ENCODE results near the gene CYS1.
"Not testable (repeated sequence)": the region's sequence is repeated elsewhere in the genome, so short reads cannot be mapped to it uniquely, and the experiment has no call there.

Gene CYS1

DNA sequence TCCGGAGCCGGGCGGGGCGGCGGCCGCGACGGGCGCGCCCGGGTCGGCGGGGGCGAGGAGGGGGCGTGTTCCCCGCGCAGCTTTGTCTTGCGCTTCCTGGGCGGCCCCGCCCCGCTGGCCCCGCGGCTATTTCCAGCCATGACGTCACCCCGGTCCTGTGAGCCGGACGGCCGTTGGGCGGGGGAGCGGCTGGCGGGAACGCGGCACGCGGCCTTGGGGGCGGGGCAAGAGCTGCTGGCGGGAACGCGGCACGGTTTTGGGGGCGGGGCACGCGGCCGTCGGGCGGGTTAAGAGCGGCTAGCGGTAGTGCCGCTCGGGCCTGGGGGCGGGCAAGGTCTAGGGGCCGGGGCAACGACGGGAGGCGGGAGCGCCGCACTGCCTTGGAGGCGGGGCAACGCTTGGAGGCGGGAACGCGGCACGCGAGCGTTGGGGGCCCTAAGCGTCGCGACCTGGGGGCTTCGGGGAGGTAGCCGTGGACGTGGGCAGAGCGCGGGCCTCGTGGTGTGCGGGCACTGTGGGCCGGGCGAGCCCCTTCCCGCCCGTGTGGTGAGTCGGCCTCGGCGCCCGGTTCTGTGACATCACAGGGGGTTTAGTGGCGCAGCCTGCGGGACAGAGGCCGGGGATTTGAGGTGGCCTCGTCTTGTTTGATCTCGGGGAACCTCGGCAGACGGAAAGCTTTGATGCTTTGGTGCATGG is 36.2 kb downstream of the CYS1 start:
- peak; percentile 34 for DNase-seq

DNA sequence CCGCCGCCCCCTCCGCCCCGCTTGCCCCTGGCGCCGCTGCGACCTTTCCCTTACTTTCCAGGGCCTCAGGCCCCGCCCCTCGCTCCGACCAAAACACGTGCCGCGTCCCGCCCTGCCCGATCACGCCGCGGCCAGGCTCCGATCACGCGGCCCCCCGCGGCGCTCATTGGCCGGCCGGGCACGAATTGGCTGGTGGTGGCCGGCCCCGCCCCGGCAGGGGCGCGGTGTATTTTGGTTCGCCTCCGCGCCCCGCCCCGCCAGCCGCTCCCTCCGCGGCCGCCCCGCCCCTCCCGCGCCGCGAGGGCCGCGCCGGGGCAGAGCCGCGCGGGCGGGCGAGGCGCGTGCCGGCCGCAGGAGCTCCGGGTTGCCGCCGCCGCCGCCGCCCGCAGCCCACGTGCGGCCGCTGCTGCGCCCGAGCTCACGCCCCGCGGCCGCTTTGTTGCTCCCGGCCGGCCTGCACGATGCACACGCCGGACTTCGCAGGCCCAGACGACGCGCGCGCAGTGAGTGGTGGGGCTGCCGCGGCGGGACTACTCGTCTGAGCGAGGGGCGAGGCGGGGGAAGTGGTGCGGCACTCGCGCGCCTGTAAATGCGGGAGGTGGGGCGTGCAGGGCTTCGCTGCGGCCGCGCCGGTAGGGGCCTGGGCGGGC is 36.8 kb downstream of the CYS1 start, which contains the start of gene KLF11:
KLF11 (plus strand) TSS at position 295 of the 650 bp plus-strand sequence; CDS start at position 462, 167 bp downstream.
- DNase-seq, result peak; percentile 55

DNA sequence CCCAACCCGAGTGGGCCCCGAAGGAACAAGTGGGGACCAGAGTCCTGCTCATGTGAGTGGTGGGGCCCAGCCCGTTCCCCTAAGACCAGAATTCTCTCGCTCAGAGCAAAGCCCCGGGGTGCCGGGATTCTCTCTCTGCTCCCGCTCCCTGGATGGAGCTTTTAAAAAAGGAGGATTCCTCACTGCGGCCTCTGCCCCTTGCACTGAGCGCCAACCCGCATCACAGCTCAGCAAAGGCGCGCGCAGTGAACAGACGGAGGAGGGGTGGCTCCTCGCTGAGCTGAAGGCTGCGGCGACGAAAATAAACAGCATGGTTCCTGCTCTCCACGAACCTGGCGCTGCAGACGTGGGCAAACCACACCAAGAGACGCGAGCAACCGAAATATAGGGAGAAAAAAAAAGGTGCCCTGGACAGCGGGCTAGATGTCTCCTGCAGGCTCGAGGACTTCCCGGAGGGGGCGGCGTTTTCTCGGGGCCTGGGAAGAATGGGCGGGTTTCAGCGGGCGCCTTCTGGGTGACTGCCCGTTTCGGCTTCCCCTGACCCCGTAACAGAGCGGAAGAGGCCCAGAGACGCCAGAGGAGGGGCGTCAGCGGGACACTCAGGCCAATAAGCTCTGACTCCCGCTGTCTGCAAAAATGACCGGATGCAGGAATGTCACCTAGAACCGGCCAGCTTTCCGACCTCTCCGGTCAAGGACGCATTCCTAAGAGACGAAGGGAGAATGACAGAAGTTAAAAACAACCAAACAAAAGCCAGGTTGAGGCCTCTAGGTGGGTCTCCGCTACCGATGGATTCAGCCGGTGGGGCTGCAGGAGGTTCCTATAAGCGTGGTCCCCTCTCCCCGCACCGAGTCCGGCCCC is 37.7 kb downstream of the CYS1 start:
- no peak for DNase-seq

DNA sequence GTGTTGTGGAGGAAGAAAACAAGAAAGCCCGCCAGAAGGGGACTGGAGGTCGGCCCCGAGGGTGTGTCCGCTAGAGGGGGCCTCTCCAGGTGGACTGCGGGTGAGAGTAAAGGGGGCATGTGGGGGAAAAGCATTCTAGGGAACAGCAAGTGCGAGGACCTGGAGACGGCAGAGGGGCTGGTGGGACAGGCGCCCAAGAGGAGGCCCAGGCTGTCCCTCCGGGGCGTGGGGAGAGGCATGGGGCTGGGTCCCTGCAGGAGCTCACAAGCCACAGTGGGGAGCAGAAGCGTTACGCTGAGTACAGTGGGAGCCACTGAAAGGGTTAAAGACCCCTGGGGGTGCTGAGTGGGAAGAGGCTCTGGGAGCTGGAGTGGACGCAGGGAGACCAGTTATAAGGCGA is 38.5 kb downstream of the CYS1 start:
- DNase-seq, result no peak

DNA sequence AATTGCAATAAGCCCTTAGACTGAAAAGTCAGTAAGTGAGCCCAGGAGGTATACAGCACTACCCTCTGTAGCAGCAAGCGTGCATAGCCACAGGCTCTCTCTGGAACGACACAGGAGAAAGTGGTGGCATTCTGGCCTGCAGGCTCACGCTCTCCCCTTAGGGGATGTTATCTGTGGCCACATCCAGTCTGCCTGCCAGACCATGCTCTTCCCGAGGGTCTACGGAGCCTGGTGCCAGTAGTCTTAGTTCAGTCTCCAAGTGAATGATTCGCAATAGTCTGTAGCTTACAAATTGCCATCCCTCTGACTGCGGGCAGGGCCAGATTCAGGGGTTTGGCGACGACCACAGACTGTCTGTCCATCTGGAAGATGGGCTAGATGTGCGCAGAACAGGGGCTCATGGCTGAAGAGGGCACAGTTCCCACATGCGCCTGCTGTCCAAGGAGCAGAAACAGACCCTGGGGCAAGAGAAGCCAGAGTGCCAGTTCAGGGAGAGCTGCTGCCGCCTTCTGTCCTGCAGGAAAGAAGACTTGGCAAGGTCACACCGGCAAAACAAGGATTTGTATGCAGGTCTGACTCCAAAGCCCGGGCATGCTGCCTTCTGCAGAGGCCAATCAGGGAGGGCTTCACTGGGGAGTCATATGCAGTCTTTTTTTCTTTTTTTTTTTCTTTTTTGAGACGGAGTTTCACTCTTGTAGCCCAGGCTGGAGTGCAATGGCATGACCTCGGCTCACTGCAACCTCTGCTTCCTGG is 40.4 kb downstream of the CYS1 start:
- no peak for DNase-seq

DNA sequence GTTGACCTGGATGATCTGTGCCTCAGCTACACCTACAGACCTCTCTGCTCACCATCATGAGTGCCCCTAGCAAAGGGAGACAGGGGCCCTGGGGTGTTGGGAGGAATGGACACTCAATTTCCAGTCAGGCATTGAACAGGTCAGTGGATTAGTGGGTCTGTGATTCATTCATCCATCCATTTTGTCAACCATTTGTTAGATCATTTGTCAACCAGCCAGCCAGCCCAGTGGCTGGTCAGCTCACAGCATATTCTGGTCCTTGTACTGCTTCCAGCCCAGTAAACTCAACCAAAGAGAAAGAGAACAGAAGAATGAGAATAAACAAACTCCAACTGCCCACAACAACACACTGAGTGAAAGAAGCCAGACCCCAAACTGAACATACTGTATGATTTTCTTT is 41.5 kb downstream of the CYS1 start:
- no peak for DNase-seq

DNA sequence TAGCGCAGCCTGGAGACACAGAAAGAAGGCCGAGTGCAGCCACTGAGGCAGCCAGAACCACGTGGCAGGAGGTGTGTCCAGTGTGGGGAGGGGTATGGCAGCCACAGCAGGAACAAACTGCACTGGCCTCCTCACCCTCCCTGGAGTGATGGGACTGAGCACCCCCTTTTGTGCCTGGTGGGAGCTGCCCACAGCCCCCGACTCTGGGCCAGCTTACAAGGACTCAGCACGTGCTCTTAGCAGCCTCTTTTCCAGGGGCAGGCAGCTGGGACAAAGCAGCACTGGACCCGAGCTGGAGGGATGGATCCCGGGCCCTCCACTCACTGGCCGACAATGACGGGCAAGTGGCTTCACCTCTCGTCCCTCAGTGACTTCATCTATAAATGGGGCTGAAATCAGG is 42.1 kb downstream of the CYS1 start:
- DNase-seq, result no peak

DNA sequence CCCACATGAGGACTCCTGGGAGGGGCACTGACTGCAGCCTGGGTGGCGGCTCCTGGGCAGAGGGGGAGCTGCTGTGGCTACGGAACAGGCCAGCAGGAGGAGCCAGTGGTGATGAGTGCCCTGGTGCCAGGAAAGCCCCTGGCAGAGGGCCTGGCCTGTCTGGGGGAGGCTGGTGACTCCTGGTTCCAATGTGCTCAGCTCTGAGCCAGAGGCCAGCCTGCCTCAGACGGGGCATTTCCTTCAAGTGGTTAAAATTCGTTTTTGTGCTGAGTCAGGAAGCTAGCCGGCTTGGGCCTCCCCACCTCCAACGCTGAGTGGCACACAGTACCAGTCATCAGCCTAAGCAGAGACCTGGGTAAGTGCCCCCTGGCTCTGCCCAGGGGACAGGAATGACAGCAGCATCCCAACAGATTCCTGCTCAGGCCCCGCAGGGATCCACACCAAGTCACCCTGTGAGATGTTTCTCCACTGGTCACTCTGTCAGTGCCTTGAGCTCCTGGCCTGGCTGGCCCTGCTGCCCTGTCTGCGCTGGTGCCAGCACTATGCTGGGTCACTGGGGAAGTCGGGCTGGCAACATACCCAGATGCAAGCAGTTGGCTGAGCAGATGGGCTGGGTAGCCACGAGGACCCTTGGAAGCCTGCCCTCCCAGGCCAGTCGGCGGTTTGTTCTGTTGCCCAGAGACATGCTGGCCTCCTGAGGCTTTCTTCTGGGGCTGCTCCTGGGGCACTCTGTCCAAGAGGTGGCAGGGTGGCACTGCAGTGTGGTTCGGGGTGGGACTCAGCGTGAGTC is 43.9 kb downstream of the CYS1 start:
- no peak for DNase-seq

DNA sequence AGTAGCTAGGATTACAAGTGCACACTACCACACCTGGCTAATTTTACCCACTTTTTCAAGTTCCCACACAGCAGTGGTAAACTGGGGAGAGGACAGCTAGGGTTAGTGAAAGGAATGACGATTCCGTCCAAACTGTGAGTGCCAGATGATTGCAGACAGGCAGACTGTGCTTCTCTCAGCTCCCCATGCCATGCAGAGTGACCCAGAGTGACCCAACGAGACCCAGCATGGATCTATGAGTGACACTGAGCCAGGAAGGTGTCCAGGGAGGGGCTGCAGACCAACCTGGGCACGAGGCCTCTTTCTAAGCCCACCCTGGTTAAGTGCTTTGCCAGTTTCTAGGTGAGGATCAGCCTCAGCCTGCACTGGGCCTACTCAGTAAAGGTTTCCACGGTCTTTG is 44.6 kb downstream of the CYS1 start:
- no peak for DNase-seq

DNA sequence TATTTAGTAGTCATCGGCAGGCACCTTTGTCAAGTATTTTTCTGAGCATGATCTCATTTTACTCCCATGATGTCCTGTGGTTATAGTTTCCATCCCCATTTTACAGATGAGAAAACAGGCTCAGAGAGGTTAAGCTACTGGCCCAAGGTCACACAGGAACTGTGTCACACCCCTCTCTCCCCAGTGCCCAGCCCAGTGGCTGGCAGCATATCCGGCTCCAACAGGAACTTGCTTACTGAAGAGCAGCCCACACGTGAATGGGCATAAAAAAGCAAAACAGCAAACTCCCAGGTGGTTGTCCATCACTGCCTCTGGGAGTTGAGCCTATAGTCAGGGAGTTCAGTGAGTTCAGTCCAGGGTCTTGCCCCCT is 45.2 kb downstream of the CYS1 start:
- no peak for DNase-seq

DNA sequence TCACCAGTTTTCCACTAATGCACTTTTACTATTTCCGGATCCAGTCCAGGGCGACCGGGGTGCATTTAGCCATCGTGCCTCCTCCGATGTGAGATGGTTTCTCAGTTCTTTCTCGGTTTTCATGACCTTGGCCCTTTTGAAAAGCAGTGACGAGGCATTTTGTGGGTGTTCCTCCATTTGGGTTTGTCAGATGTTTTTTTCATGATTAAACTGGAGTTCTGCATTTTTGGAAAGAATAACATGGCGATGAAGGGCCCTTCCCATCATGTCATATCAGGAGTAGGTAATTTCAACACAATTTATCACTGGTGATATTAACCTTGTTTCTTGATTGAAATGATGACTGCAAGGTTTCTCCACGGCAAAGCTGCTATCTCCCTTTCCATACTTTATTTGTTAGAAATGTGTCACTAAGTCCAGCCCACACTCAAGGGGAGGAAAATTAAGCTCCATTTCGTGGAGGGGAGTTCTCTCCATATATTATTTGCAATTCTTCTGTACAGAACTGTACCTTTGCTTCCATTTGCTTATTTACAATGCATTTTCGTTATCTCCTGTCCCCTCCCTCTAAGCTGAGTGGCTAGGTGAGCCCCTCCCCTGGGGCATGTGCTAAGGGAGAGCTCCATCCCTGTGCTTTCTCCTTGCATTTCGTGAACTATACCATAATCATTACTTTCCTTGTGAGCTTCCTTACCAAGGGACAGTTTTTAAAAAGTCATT is 45.7 kb downstream of the CYS1 start:
- no peak for DNase-seq

DNA sequence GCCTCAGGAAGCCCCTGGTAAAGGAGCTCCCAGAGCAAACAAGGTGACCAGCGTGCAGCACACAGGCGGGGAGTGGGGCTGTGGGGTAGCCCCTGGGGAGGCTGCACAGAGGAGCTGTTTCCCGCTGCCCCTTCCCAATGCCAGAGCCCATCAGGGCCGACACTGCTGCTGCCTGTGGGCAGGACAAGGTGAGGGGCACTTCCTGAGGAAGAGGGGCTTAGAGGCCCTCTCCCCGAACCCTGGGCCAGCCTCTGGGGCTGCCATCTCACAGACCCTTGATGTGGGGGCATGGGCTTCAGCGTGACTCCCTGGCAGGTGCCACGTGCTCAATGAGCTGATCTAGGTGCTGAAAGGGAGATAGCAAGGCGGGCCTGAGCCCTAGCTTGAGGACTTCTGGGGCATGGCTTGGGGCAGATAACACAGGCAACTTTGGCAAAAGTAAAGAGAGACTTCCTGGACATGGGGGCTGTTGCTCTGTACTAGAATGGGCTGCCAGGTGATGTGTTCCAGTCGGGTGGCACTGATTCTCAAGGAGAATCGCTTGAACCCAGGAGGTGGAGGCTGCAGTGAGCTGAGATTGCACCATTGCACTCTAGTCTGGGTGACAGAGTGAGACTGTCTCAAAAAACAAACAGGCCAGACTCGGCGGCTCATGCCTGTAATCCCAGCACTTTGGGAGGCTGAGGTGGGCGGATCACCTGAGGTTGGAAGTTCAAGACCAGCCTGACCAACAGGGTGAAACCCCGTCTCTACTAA is 46.8 kb downstream of the CYS1 start:
- DNase-seq, result no peak

DNA sequence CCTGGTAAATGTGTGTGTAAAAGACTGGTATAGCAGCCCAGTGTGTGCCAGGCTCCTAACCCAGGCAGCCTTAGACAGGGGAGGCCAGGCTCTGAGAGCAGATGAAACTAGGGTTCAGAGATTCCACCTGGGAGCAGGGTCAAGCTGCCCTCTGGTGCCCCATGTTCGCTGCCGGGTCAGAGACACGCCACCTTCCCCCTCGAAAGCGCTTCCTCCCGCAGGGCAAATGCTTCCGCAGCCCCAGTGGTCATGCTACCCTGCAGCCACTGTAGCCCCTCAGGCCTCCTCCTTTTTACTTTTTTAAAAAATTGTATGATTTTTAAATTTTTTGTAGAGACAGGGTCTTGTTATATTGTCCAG is 47.5 kb downstream of the CYS1 start:
- no peak for DNase-seq

DNA sequence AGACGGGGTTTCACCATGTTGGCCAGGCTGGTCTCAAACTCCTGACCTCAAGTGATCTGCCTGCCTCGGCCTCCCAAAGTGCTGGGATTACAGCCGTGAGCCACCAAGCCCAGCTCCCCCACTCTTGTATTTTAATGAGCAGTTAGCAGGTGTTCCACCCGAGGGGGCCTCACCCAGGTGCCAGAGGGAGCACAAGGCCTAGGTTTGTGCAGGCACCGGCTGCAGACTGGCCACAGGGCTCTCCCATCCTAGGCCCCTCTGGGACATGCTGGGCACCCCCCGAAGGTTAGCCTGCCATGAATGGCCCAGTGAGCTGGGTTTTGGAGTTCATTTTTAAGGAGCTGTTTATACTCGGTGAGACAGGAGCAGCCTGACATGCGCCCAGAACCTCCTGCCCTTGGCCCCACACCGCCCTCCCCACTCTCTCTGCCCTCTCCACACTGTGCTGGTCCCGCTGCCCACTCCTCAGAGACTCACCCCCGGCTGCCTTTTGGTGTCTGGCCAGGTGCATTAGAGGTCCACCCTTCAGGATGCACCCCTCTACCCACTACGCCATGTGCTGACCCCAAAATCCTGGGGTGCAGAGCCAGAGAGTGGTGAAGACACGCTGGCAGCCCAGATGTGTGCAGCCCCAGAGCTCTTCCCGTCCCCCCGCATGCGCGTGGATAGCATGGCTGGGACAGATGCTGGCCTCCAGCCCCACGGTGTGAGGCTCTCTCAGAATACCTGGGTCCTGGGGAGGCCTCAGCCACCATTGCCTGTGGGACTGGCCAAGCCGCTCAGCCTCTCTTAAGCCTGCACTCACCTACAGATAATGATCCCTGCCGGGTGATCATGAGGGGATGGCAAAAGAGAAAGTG is 48.1 kb downstream of the CYS1 start:
- DNase-seq, result no peak

DNA sequence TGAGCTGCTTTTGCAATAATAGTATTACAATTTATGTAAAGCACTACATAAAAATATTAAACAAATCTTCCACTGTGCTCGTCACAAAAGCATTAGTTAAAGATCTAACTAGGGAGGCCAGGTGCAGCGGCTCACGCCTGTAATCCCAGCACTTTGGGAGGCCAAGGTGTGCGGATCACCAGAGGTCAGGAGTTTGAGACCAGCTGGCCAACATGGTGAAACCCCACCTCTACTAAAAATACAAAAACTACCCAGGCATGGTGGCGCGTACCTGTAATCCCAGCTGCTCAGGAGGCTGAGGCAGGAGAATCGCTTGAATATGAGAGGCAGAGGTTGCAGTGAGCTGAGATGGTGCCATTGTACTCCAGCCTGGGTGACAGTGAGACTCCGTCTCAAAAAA is 49.4 kb downstream of the CYS1 start:
- DNase-seq, result not testable (repeated sequence)

DNA sequence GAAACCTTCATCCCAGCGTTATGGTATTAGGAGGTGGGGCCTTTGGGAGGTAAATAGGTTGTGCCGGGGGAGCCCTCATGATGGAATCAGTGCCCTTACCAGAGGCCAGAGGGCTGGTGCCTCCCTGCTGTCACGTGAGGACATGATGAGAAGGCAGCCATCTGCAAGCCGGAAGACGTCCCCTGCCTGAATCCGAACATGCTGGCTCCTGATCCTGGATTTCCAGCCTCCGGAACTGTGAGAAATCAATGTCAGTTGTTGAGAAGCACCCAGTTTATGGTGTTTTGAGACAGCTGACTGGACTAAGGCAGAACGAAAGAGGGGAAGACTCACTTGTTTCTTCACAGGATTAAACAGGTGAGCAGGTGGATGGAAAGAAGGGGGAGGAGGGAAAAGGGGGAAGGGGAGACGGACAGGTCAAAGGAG is 49.9 kb downstream of the CYS1 start:
- no peak for DNase-seq

DNA sequence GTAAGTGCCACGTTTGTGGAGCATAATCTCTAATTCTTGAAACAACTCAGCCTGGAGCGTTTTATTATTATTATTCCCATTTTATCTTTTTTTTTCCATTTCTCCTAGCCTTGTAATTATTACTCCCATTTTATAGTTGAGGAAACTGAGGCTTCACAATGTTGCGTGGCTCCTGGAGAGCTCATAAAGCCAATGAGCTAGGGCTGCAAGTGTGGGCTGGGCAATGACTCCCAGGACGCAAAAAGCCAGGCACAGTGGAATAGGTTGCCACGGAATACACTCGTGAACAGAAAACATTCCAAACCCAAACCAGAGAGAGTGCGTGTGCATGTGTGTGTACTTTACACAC is 50.4 kb downstream of the CYS1 start:
- no peak for DNase-seq

DNA sequence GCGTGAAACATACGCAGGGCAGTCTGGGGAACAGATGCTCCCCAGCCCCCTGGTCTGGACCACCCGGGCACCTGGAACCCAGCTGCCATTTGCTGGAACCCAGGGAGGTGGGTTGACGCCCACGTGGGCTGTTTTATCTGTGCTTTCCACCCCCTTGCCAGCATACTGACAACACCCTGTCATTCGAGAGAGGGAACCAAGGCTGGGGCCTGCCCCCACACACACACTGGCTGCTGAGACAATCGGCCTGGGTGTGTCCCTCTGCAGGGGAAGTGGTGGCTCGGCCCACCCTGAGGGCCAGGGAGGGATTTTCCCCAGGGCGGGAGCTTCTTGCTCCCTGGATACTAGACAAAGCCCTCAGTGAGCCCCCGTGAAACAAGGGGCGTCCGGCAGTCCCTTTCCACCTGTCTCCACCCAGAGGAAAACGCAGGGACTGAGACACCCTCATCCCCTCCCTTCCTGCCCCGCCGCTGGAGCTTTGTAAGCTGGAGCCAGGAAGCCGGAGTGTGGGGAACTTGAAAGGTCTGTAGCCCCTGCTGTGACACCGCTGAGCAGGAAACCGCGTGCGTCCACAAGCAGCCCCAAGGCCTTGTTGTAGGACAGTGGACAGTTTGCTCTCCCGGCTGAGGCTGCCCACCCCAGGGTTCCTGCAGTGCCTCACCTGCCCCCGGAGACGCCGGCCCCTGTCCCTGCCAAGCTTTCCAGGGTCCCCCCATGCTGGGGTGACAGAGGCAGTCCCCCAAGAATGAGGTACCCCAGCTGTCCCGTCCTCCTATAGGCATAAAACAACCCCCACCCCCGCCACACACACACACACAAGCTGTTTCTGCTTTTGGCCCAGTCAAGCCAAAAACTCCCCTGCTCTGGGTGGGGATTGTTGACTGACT is 51.0 kb downstream of the CYS1 start:
- DNase-seq, result no peak

DNA sequence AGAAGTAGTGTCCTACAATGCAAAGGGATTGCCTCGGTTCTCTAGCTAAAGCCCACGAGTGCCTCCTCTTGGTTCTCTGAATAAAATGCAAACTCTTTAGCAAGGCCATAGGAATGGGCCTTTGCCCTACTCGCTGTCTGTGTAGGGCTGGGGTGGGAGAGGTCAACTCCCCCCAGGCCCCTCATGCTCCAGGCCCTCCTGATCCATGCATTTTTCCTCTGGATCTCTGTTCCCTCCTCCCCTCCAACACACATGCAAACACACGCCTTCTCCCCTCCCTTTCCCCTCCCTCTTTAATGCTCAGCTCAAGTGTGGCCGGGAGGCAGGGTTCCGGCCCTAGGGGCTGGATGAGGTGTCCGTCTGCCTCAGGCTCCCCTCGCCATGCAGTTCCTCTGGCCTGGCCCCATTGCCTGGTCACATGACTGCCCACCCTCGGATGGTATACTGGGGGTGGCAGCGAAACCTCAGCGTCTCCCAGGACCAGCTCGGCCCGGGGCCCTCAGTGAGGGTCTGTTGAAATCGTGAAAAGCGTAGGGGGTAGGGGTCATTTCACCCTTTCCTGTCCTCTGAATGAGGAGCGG is 51.7 kb downstream of the CYS1 start:
- no peak for DNase-seq
